Pancreas (tissue), 10 donors: Measurements from ENCODE around the gene CLGN. TPM values are rescaled to one million over a fixed set of nuclear protein-coding genes. Genes with fewer than 3 reads are reported as not detected.

Source experiments
- ATAC-seq, 4 donors: fragments of 200-7000 bp; cut with Tn5 transposase; one replicate each; pipeline versions ENCODE4 v1.8.0 to v1.9.1; 2020; ENCODE audit warnings: mild to moderate bottlenecking in 4 of 4, moderate library complexity in 4 of 4
- DNase-seq, 6 donors: peaks; one replicate each; pipeline ENCODE4 v3.0.0-alpha.2; 2020
- FAIRE-seq: peaks from 2 replicates; lab custom pipeline; 2012; peaks lifted over from hg19 to GRCh38; lab: Jason Lieb, UNC
- H3K27ac ChIP-seq, 4 donors: fragments of 200-600 bp; sonication (generic); 1 replicate in 3 of 4; 2 replicates in 1 of 4; pipeline versions ENCODE4 v1.5.0 to v1.8.0; 2020
- H3K27me3 ChIP-seq, 4 donors: fragments of 200-600 bp; one replicate each; pipeline ENCODE4 v1.8.0; 2021
- H3K36me3 ChIP-seq, 3 donors: fragments of 200-600 bp; sonication (generic) in 1 of 3; one replicate each; pipeline versions ENCODE4 v1.5.0 to v1.8.0; 2020 to 2021
- H3K4me1 ChIP-seq, 3 donors: fragments of 200-600 bp; one replicate each; pipeline ENCODE4 v1.8.0; 2021
- H3K4me3 ChIP-seq, 4 donors: fragments of 200-600 bp; sonication (generic) in 2 of 4; one replicate each; pipeline versions ENCODE4 v1.5.0 to v1.8.0; 2020 to 2021
- H3K9me3 ChIP-seq, 4 donors: fragments of 200-600 bp; one replicate each; pipeline ENCODE4 v1.8.0; 2021
- CTCF ChIP-seq, 4 donors: fragments of 200-600 bp; sonication (generic) in 3 of 4; IDR thresholded peaks; one replicate each; pipeline versions ENCODE4 v1.5.0 to v1.8.0; 2021; ENCODE audit warnings: antibody characterized with exemption in 4 of 4
- WGBS, 2 donors: extraction: QIAGEN DNeasy Blood & Tissue Kit; methylation state at CpG; one replicate each; pipeline ENCODE4 v1.1.7; 2013; 5-methylcytosine and 5-hydroxymethylcytosine counted together
- intact Hi-C, 3 donors: fragments of 100-400 bp; cut with DNase I; formaldehyde crosslinking; loops; one replicate each; pipeline versions ENCODE4 v1.11.1 to v1.14.2; 2022
- polyA plus RNA-seq, 2 donors: library from polyadenylated mRNA; stranded (reverse); fragments of 200-250 nt; gene quantifications; one replicate each; pipeline ENCODE4 v1.2.3, GENCODE V29; 2013
- total RNA-seq, 6 donors: library from RNA; stranded (reverse); fragmentation: NEBNext Ultra II Directional in 4 of 6; extraction: Animal tissue kit (Norgen Biotek cat#: 25700) in 4 of 6; gene quantifications; one replicate each; pipeline versions ENCODE4 v1.2.1 to v1.2.4, GENCODE V29; 2021 to 2023
- donor health status: healthy with polysubstance abuse.
- donor health status: DM: no; HTN: no; CAD: no; lungs with moderate emphysema.
- donor health status: DM: no; HTN: no; CAD: no.
- donor health status: control.
- donor health status: control.
- donor health status: Bipolar disorder and iron deficiency.
- donor health status: DM: yes; HTN: yes; CAD: no.
- donor health status: DM: no; HTN: no; CAD: no.
- donor health status: DM: no; HTN: no; CAD: no.
- donor health status: DM: yes; HTN: yes; CAD: no.

Gene CLGN
- total and polyA plus RNA-seq, 8 donors = 0.65 to 5.8 (median 1.1) TPM

GRCh38 chr4:140351093-140352075, 76.1 kb downstream of the CLGN start:
- FAIRE-seq = no peak
- WGBS, 2 donors = 92 to 95% methylated on average over 28 of the region's 28 CpGs
- Histone ChIP-seq H3K36me3 (no peaks in the 10 kb centered on the region), H3K4me3 (no peak overlapping the region), H3K27ac (no peak overlapping the region), H3K4me1 (peaks cover 4 to 23% (median 13%) of the 10 kb centered on the region in 3 donors), H3K27me3 (no peaks in the 10 kb centered on the region), H3K9me3 (no peaks in the 10 kb centered on the region)
- no peak for TF ChIP-seq CTCF (IDR thresholded peaks at IDR 0.05)
- no peak for DNase-seq
- intact Hi-C loops = no loop called here
- ATAC-seq = no peak

- TF ChIP-seq CTCF (IDR thresholded peaks at IDR 0.05) = no peak
- WGBS, 2 donors = 60 to 71% methylated on average over 2 of the region's 2 CpGs
- no peak for ATAC-seq
- Histone ChIP-seq H3K27ac (no peak overlapping the region), H3K4me3 (no peak overlapping the region), H3K36me3 (no peaks in the 10 kb centered on the region), H3K4me1 (peaks cover 4 to 31% (median 23%) of the 10 kb centered on the region in 3 donors), H3K9me3 (no peaks in the 10 kb centered on the region), H3K27me3 (no peaks in the 10 kb centered on the region)
- intact Hi-C loops = no loop called here
- DNase-seq = no peak
- FAIRE-seq = no peak
These were observed 77.6 kb downstream of the CLGN start for GRCh38 chr4:140349816-140350215.

DNA sequence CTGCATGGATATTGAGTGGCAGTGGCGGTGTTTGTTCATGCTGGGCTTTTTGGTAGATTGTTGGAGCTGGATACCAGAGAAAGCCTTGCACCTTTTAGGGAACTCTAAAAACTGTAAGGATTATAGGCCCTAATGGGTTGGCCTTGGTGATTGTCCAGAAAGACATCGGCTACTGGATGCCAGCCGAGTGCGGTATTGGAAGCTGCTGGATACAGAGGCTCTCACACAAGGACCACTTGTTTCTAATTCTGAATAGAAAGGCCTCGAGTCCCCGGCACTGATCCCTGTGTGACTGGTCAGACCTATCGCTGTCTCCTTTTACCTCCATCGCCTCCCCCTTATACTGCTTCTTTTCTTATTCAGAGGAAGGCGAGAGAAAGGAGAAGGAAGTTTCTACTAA, 81.3 kb downstream of the CLGN start:
- H3K4me3 ChIP-seq = peak overlapping the region in 2 of 4 donors; percentile 34 to 47
- H3K27ac ChIP-seq = peak overlapping the region in 2 of 4 donors; percentile 57 to 71
- ATAC-seq (no peak), FAIRE-seq (no peak), DNase-seq (peak in 1 of 6 donors; percentile 35)
- intact Hi-C loops = no loop called here
- no peaks in the 10 kb centered on the region for H3K36me3 ChIP-seq
- peaks cover 12 to 34% (median 31%) of the 10 kb centered on the region in 3 donors for H3K4me1 ChIP-seq
- no peaks in the 10 kb centered on the region for H3K9me3 ChIP-seq
- TF ChIP-seq CTCF (IDR thresholded peaks at IDR 0.05) = no peak
- WGBS, 2 donors = 49 to 56% methylated on average over 9 of the region's 9 CpGs
- no peaks in the 10 kb centered on the region for H3K27me3 ChIP-seq

DNA sequence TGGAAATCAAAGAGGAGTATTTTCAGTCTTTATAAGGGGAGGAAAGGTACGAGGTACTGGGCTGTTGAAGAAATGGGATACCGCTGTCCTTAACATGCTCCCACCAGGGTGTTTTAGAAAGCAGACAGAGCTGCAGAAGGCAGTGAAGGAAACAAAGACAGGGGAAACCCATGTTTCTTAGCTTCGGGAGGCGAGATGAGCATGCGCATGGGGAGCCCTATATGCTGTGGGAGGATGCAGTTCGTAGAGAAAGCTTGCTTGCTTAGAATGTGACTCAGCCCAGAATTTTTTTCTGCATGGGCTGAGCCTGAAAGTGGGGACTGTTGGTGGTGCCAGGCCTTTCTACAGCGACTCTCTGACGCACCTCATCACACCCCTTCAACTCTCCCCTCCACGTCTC, 82.8 kb downstream of the CLGN start:
- H3K27ac ChIP-seq = peak overlapping the region; percentile 5 to 67 (median 57)
- no peaks in the 10 kb centered on the region for H3K9me3 ChIP-seq
- ATAC-seq (peak; percentile 41 to 57 (median 46)), FAIRE-seq (no peak), DNase-seq (peak in 5 of 6 donors; percentile 33 to 58 (median 44))
- peak overlapping the region in 3 of 4 donors; percentile 10 to 47 (median 34) for H3K4me3 ChIP-seq
- WGBS, 2 donors = 22 to 35% methylated on average over 9 of the region's 9 CpGs
- no peaks in the 10 kb centered on the region for H3K27me3 ChIP-seq
- H3K4me1 ChIP-seq = peaks cover 12 to 32% (median 31%) of the 10 kb centered on the region in 3 donors
- no peaks in the 10 kb centered on the region for H3K36me3 ChIP-seq
- no peak for TF ChIP-seq CTCF (IDR thresholded peaks at IDR 0.05)
- intact Hi-C loops = no loop called here
